K562 (cell line): ENCODE data around the gene RPL10A. TPM values are rescaled to one million over a fixed set of nuclear protein-coding genes. Genes with fewer than 3 reads are reported as not detected.
A peak's percentile ranks its signal among the peaks of the same experiment; 100 is the strongest.

Source experiments
- RAD21 ChIP-seq, 2 experiments: fragments of 250-450 bp in 1 of 2; fragments of 450-650 bp in 1 of 2; sonication (Bioruptor Pico) in 1 of 2; formaldehyde crosslinking in 1 of 2; IDR thresholded peaks in 1 of 2; conservative IDR thresholded peaks in 1 of 2; 2 replicates each; pipeline versions ENCODE4 v1.4.0 to v1.8.0; 2020 to 2022; ENCODE audit warnings: mild to moderate bottlenecking in 2 of 2, moderate library complexity in 1 of 2
- ZC3H4 ChIP-seq: sonication (generic); formaldehyde crosslinking; IDR thresholded peaks from 2 replicates; pipeline ENCODE4 v1.9.0; 2021; ENCODE audit warnings: missing genetic modification reagents, borderline replicate concordance
- polyA plus RNA-seq, 8 experiments: library from polyadenylated mRNA; depleted of rRNA in 4 of 8; stranded (reverse) in 5 of 8; unstranded in 3 of 8; fragments of >200 nt; fragmentation: Nextera tagmentation in 2 of 8; fragmentation: Illumina TruSeq in 1 of 8; extraction: Ambion mirVana in 2 of 8; extraction: Trizol in 1 of 8; gene quantifications; 2 replicates each; pipeline versions ENCODE4 v1.2.1 to v1.2.3, GENCODE V29; 2011 to 2014; ENCODE audit warnings: inconsistent platforms in 1 of 8, missing spikeins in 1 of 8
- total RNA-seq, 7 experiments: library from RNA; depleted of rRNA in 6 of 7; stranded (reverse); fragments of >200 nt in 6 of 7; fragmentation: Illumina TruSeq in 2 of 7; extraction: Trizol in 2 of 7; gene quantifications; 2 replicates each; pipeline versions ENCODE4 v1.2.1 to v1.2.3, GENCODE V29; 2011 to 2021; ENCODE audit warnings: low replicate concordance in 1 of 7
- TF ChIP-seq, protein P1 (sequence below), 2 experiments: fragments of 450-650 bp; IDR thresholded peaks; 2 replicates each; pipeline ENCODE4 v1.6.1; 2018; ENCODE audit warnings: mild to moderate bottlenecking in 2 of 2, low read depth in 1 of 2; ENCODE audit not compliant: partially characterized antibody in 2 of 2

Gene RPL10A
- total and polyA plus RNA-seq, 9 of the 15 experiments (the other 6 are each of a cell fraction or from before 2014, with no cell fraction given) = 1,589 to 3,237 (median 2,116) TPM

DNA sequence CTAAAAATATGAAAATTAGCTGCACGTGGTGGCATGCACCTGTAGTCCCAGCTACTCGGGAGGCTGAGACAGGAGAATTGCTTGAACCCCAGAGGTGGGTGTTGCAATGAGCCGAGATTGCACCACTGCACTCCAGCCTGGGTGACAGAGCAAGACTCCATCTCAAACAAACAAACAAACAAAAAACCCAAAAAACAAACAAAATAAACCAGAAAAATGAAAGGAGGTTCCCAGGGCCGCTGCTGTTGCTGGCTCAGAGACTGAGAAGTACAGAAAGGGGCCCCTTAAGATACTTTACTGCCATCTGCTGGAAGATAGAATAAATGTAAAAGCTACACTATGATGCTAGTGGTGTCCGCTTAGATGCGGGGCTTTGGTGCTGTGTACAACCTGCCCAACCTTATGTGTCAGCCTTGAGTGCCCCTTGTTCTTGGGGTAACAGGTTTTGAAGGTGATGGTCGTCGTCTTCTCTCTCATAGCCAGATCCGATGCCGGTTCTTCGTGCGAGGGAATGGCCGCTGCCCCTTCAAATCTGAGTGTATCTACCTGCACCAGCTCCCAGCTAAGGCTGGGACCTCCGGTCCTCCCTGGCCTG is 18.8 kb upstream of the RPL10A start (continued):
- TF ChIP-seq, protein P1, sequence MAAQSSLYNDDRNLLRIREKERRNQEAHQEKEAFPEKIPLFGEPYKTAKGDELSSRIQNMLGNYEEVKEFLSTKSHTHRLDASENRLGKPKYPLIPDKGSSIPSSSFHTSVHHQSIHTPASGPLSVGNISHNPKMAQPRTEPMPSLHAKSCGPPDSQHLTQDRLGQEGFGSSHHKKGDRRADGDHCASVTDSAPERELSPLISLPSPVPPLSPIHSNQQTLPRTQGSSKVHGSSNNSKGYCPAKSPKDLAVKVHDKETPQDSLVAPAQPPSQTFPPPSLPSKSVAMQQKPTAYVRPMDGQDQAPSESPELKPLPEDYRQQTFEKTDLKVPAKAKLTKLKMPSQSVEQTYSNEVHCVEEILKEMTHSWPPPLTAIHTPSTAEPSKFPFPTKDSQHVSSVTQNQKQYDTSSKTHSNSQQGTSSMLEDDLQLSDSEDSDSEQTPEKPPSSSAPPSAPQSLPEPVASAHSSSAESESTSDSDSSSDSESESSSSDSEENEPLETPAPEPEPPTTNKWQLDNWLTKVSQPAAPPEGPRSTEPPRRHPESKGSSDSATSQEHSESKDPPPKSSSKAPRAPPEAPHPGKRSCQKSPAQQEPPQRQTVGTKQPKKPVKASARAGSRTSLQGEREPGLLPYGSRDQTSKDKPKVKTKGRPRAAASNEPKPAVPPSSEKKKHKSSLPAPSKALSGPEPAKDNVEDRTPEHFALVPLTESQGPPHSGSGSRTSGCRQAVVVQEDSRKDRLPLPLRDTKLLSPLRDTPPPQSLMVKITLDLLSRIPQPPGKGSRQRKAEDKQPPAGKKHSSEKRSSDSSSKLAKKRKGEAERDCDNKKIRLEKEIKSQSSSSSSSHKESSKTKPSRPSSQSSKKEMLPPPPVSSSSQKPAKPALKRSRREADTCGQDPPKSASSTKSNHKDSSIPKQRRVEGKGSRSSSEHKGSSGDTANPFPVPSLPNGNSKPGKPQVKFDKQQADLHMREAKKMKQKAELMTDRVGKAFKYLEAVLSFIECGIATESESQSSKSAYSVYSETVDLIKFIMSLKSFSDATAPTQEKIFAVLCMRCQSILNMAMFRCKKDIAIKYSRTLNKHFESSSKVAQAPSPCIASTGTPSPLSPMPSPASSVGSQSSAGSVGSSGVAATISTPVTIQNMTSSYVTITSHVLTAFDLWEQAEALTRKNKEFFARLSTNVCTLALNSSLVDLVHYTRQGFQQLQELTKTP (IDR thresholded peaks at IDR 0.05; ENCODE audit: low read depth in 1 of 2, partially characterized antibody in 2 of 2) = no peak
- TF ChIP-seq ZC3H4 (CRISPR knock-in tag) (no peak), RAD21 (CRISPR knock-in tag; conservative IDR thresholded peaks at IDR 0.05 in 1 of 2, IDR thresholded peaks at IDR 0.05 in 1 of 2) (peak; percentile 98 to 99)
